ENCODE data around the gene LHPP.

The LHPP gene

GRCh38 chr10:124602121-124602561 lies 140.5 kb downstream of the LHPP start:
- H3K27me3 ChIP-seq (ENCODE audit: control insufficient read depth, low read length), result peaks cover 4% of the 10 kb centered on the region; the same call in 1 of the 2 replicates
- peak overlapping the region; percentile 37 for H3K4me2 ChIP-seq (ENCODE audit: low read length)
- no peak for TF ChIP-seq EZH2phosphoT487 (IDR thresholded peaks at IDR 0.05; ENCODE audit: borderline replicate concordance, low read length)
- TF ChIP-seq, protein P1, sequence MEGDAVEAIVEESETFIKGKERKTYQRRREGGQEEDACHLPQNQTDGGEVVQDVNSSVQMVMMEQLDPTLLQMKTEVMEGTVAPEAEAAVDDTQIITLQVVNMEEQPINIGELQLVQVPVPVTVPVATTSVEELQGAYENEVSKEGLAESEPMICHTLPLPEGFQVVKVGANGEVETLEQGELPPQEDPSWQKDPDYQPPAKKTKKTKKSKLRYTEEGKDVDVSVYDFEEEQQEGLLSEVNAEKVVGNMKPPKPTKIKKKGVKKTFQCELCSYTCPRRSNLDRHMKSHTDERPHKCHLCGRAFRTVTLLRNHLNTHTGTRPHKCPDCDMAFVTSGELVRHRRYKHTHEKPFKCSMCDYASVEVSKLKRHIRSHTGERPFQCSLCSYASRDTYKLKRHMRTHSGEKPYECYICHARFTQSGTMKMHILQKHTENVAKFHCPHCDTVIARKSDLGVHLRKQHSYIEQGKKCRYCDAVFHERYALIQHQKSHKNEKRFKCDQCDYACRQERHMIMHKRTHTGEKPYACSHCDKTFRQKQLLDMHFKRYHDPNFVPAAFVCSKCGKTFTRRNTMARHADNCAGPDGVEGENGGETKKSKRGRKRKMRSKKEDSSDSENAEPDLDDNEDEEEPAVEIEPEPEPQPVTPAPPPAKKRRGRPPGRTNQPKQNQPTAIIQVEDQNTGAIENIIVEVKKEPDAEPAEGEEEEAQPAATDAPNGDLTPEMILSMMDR (IDR thresholded peaks at IDR 0.05; ENCODE audit: low read depth, low read length, poor library complexity, severe bottlenecking), result no peak
- H3K36me3 ChIP-seq (ENCODE audit: control insufficient read depth, low read length), result no peaks in the 10 kb centered on the region
- no peaks in the 10 kb centered on the region for H3K9me2 ChIP-seq (replicated peaks; ENCODE audit: control insufficient read depth, low read length)
- no peaks in the 10 kb centered on the region for H3K9me3 ChIP-seq (ENCODE audit: control insufficient read depth, insufficient read depth, low read length)
- H4K20me1 ChIP-seq (ENCODE audit: control insufficient read depth, insufficient read depth, low read depth, low read length), result no peaks in the 10 kb centered on the region
- peaks cover 61% of the 10 kb centered on the region for H3K4me1 ChIP-seq (ENCODE audit: control insufficient read depth, low read length)
- no peaks in the 10 kb centered on the region for H3F3A ChIP-seq (ENCODE audit: control insufficient read depth, insufficient read depth)
- no peak overlapping the region for H3K27ac ChIP-seq (ENCODE audit: low read depth, low read length)
- H3K4me3 ChIP-seq (ENCODE audit: low read length), result no peak overlapping the region
- no peaks in the 10 kb centered on the region for H3K79me2 ChIP-seq (ENCODE audit: control insufficient read depth, low read length)

GRCh38 chr10:124602646-124603365 lies 141.2 kb downstream of the LHPP start:
- Histone ChIP-seq H3K4me2 (ENCODE audit: low read length) (no peak overlapping the region), H4K20me1 (ENCODE audit: control insufficient read depth, insufficient read depth, low read depth, low read length) (no peaks in the 10 kb centered on the region), H3K4me1 (ENCODE audit: control insufficient read depth, low read length) (peaks cover 56% of the 10 kb centered on the region), H3K9me2 (replicated peaks; ENCODE audit: control insufficient read depth, low read length) (no peaks in the 10 kb centered on the region), H3K9me3 (ENCODE audit: control insufficient read depth, insufficient read depth, low read length) (no peaks in the 10 kb centered on the region), H3K4me3 (ENCODE audit: low read length) (no peak overlapping the region), H3K79me2 (ENCODE audit: control insufficient read depth, low read length) (no peaks in the 10 kb centered on the region), H3K36me3 (ENCODE audit: control insufficient read depth, low read length) (no peaks in the 10 kb centered on the region), H3K27ac (ENCODE audit: low read depth, low read length) (no peak overlapping the region), H3K27me3 (ENCODE audit: control insufficient read depth, low read length) (peaks cover 4% of the 10 kb centered on the region; the same call in 1 of the 2 replicates), H3F3A (ENCODE audit: control insufficient read depth, insufficient read depth) (no peaks in the 10 kb centered on the region)
- TF ChIP-seq, protein P1 (IDR thresholded peaks at IDR 0.05; ENCODE audit: low read depth, low read length, poor library complexity, severe bottlenecking), result no peak
- no peak for TF ChIP-seq EZH2phosphoT487 (IDR thresholded peaks at IDR 0.05; ENCODE audit: borderline replicate concordance, low read length)

DNA sequence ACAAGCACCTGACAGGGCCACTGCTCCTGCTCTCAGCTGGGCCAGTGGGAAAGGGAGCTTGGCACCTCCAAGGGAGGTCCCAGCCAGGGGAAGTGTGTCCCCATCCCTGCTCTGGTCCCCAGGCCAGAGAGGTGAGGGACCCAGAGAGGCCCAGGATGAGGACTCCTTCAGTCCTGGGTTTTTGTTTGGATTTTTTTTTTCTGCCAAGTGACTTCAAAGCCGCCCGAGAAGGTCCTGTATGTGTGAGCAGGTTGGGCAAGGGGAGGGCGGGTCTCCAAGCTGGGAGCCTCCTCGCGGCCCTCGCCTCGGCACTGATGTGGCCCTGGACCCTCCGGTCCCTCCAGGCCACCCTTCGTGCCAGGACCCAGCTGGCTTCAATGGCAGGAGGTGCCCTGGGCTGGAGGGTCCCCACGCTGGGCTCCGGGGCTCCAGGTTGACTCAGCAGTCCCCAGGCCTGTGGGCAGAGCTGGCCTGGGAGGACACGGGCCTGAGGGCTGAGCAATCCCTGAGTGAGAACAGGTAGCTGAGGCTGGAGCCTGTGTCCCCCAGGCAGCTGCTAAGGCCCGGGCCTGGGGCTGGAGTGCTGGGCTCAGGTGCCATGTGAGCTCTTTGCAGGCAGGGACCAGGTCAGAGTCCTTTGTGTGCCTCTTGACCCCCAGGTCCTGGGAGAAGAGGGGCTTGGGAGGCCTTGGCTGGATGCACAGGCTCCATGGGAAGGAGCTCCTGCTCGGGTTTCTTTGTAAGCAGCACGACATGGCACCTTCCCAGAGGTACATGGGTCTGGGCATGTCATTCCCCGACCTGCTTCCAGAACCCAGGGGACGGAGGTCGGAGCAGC lies 142.0 kb downstream of the LHPP start:
- H3K4me3 ChIP-seq (ENCODE audit: low read length), result no peak overlapping the region
- peaks cover 4% of the 10 kb centered on the region; the same call in 1 of the 2 replicates for H3K27me3 ChIP-seq (ENCODE audit: control insufficient read depth, low read length)
- TF ChIP-seq, protein P1 (IDR thresholded peaks at IDR 0.05; ENCODE audit: low read depth, low read length, poor library complexity, severe bottlenecking), result no peak
- TF ChIP-seq EZH2phosphoT487 (IDR thresholded peaks at IDR 0.05; ENCODE audit: borderline replicate concordance, low read length), result no peak
- no peaks in the 10 kb centered on the region for H3K79me2 ChIP-seq (ENCODE audit: control insufficient read depth, low read length)
- H3K4me1 ChIP-seq (ENCODE audit: control insufficient read depth, low read length), result peaks cover 52% of the 10 kb centered on the region
- no peaks in the 10 kb centered on the region for H4K20me1 ChIP-seq (ENCODE audit: control insufficient read depth, insufficient read depth, low read depth, low read length)
- H3K36me3 ChIP-seq (ENCODE audit: control insufficient read depth, low read length), result no peaks in the 10 kb centered on the region
- no peak overlapping the region for H3K27ac ChIP-seq (ENCODE audit: low read depth, low read length)
- no peaks in the 10 kb centered on the region for H3F3A ChIP-seq (ENCODE audit: control insufficient read depth, insufficient read depth)
- H3K9me3 ChIP-seq (ENCODE audit: control insufficient read depth, insufficient read depth, low read length), result no peaks in the 10 kb centered on the region
- no peaks in the 10 kb centered on the region for H3K9me2 ChIP-seq (replicated peaks; ENCODE audit: control insufficient read depth, low read length)
- H3K4me2 ChIP-seq (ENCODE audit: low read length), result no peak overlapping the region
